NCI-H345 treated with DMSO at 0.1 percent for 48 hours (cell line): ENCODE data around the gene MS4A10.

Source experiments
- DNase-seq: peaks from one replicate; lab custom pipeline; 2025; ENCODE audit not compliant: unreplicated experiment; lab: John Stamatoyannopoulos, UW

MS4A10 gene

GRCh38 chr11:60848714-60849151, 63.6 kb downstream of the MS4A10 start:
- DNase-seq, result no peak

GRCh38 chr11:60849641-60850520, 64.7 kb downstream of the MS4A10 start:
- no peak for DNase-seq
